GM06990 (cell line): ENCODE measurements around the gene MYO7A.

Experiments
- DNase-seq: peaks from one replicate; pipeline ENCODE4 v3.0.0-alpha.2; 2011; ENCODE audit not compliant: insufficient read length; ENCODE audit errors: extremely low read depth
- H3K27me3 ChIP-seq: replicated peaks from 2 replicates; pipeline ENCODE4 v1.6.0; 2011; ENCODE audit warnings: low read length; ENCODE audit not compliant: control insufficient read depth, insufficient read depth
- H3K36me3 ChIP-seq: 2 replicates; pipeline ENCODE4 v1.5.1; 2011; ENCODE audit warnings: low read length; ENCODE audit not compliant: control insufficient read depth, insufficient read depth
- H3K4me3 ChIP-seq: replicated peaks from 2 replicates; pipeline ENCODE4 v1.5.1; 2011; ENCODE audit warnings: low read depth, mild to moderate bottlenecking, control low read depth, low read length
- CTCF ChIP-seq: IDR thresholded peaks from 2 replicates; pipeline ENCODE4 v1.5.1; 2011; ENCODE audit warnings: low read length, control low read depth, mild to moderate bottlenecking, inconsistent platforms; ENCODE audit not compliant: insufficient read depth, poor library complexity, severe bottlenecking

Gene MYO7A

GRCh38 chr11:77117492-77117891 is 10.6 kb upstream of the MYO7A start:
- no peak for TF ChIP-seq CTCF
- Histone ChIP-seq H3K27me3 (no peaks in the 10 kb centered on the region; the same call in 1 of the 2 replicates), H3K36me3 (no peaks in the 10 kb centered on the region), H3K4me3 (no peak overlapping the region)
- no peak for DNase-seq

GRCh38 chr11:77118086-77118485 is 10.0 kb upstream of the MYO7A start:
- no peak for DNase-seq
- no peak for TF ChIP-seq CTCF
- Histone ChIP-seq H3K27me3 (no peaks in the 10 kb centered on the region; the same call in 1 of the 2 replicates), H3K4me3 (no peak overlapping the region), H3K36me3 (no peaks in the 10 kb centered on the region)

GRCh38 chr11:77118971-77119370 is 9.1 kb upstream of the MYO7A start:
- no peak for TF ChIP-seq CTCF
- Histone ChIP-seq H3K4me3 (no peak overlapping the region), H3K27me3 (no peaks in the 10 kb centered on the region; the same call in 1 of the 2 replicates), H3K36me3 (no peaks in the 10 kb centered on the region)
- no peak for DNase-seq

- H3K36me3 ChIP-seq = no peaks in the 10 kb centered on the region
- DNase-seq = no peak
- no peaks in the 10 kb centered on the region; the same call in 1 of the 2 replicates for H3K27me3 ChIP-seq
- no peak overlapping the region for H3K4me3 ChIP-seq
- TF ChIP-seq CTCF = no peak
Measured at GRCh38 chr11:77119531-77119936, 8.5 kb upstream of the MYO7A start.

- H3K36me3 ChIP-seq = no peaks in the 10 kb centered on the region
Measured at GRCh38 chr11:77120571-77120970, 7.5 kb upstream of the MYO7A start.

More at GRCh38 chr11:77120571-77120970, 7.5 kb upstream of the MYO7A start:
- no peak for TF ChIP-seq CTCF
- no peak for DNase-seq
- Histone ChIP-seq H3K27me3 (no peaks in the 10 kb centered on the region; the same call in 1 of the 2 replicates), H3K4me3 (no peak overlapping the region)
